Astrocyte (in vitro differentiated cells and primary cell): ENCODE measurements around the gene SPRED3.

Source experiments
- CTCF ChIP-seq: IDR thresholded peaks from 2 replicates; pipeline ENCODE4 v1.5.1; 2011; ENCODE audit warnings: low read depth, mild to moderate bottlenecking, inconsistent platforms, low read length, moderate library complexity; ENCODE audit not compliant: insufficient read depth
- EZH2 ChIP-seq: IDR thresholded peaks from 2 replicates; pipeline ENCODE4 v1.6.1; 2012; ENCODE audit warnings: mild to moderate bottlenecking, low read length, inconsistent platforms; ENCODE audit not compliant: insufficient read depth

DNA sequence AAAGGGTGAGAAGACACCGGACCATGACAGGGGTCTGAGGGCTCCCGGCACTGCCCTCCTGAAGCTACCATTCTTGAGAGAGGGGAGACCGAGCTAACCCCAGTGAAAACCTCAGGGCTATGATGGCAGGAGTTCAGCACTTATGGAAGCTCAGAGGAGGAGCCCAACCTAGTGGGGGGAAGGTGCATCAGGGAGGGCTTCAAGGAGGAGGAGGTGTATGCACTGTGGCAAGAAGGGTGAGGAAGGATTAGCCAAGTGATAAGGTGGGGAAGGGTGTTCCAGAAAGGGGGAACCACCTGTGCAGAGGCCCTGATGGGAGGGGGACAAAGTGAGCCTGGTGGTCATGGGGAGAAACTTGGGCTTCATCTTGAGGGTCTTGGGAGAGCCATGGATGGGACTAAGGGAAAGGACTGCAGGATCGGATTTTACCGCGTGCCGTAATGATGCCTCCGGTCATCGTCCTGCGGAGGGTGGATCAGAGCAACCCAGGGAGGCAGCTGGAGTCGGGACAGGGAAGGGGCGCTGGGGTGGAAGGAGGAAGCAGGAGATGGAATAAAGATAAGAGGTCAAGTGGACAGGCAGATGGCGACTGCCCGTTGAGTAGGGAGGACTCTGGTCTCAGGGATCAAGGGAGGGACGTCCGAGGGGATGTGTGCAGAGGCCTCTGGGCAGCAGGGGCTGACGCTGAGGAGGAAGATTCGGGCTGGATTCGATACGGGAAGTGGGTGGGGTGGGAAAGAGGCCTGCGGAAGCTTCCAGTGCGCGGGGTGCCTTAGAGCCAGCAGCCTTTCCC is 27.5 kb upstream of the SPRED3 start:
- no peak for TF ChIP-seq CTCF
- TF ChIP-seq EZH2, result no peak
